RWPE1 (cell line): ENCODE results near the gene WDR18.

Experiments used
- CTCF ChIA-PET: fragments of 350-600 bp; sonication (Branson Sonifier 250); formaldehyde crosslinking; extraction: SDS; loops from one replicate; lab custom pipeline; 2021; lab: Yijun Ruan, JAX
- POLR2A ChIA-PET: fragments of 400-600 bp; formaldehyde crosslinking; extraction: SDS; loops from one replicate; lab custom pipeline; 2020; ENCODE audit warnings: antibody characterized with exemption; ENCODE audit not compliant: low non-redundant PET; lab: Yijun Ruan, JAX
- DNase-seq: peaks from one replicate; pipeline ENCODE4 v3.0.0; 2012; ENCODE audit warnings: low spot score
- H3K27ac ChIP-seq: fragments of 450-650 bp; 2 replicates; pipeline ENCODE4 v1.5.1; 2017
- CTCF ChIP-seq: fragments of 450-650 bp; conservative IDR thresholded peaks from 2 replicates; pipeline ENCODE4 v1.5.1; 2017; ENCODE audit warnings: low read depth, mild to moderate bottlenecking

Gene WDR18

GRCh38 chr19:974564-975257 is 9.4 kb upstream of the WDR18 start:
- ChIA-PET POLR2A (no interaction called here), CTCF (no interaction called here)
- H3K27ac ChIP-seq, result no peak overlapping the region
- no peak for DNase-seq
- no peak for TF ChIP-seq CTCF

- no peak for TF ChIP-seq CTCF
- H3K27ac ChIP-seq, result no peak overlapping the region
- CTCF ChIA-PET, result interaction anchor here (0.6 to 1.2 kb wide), 2 partner anchors 25 to 245 kb away, joined by 3 read pairs; no protein-coding TSS in a partner anchor
- no peak for DNase-seq
- POLR2A ChIA-PET, result no interaction called here
These were observed 7.7 kb upstream of the WDR18 start for GRCh38 chr19:976476-976875.

- ChIA-PET CTCF (interaction anchor here (0.5 to 1.2 kb wide), 3 partner anchors 24 to 244 kb away, joined by 3 to 5 read pairs (median 3); no protein-coding TSS in a partner anchor), POLR2A (no interaction called here)
- TF ChIP-seq CTCF, result no peak
- DNase-seq, result no peak
- H3K27ac ChIP-seq, result no peak overlapping the region
These were observed 7.1 kb upstream of the WDR18 start for GRCh38 chr19:977058-977464.

GRCh38 chr19:979318-979741 is 4.8 kb upstream of the WDR18 start:
- no peak for TF ChIP-seq CTCF
- CTCF ChIA-PET, result no interaction called here
- DNase-seq, result no peak
- POLR2A ChIA-PET, result no interaction called here
- H3K27ac ChIP-seq, result no peak overlapping the region

GRCh38 chr19:980133-980998 is 3.8 kb upstream of the WDR18 start:
- no peak for TF ChIP-seq CTCF
- ChIA-PET CTCF (interaction anchor here (0.6 kb wide), 1 partner anchor 74 kb away, joined by 3 read pairs; no protein-coding TSS in a partner anchor), POLR2A (no interaction called here)

GRCh38 chr19:982567-983170 is 1.5 kb upstream of the WDR18 start:
- ChIA-PET CTCF (interaction anchor here (0.8 to 1.3 kb wide), 6 partner anchors 13 to 63 kb away, joined by 3 to 6 read pairs (median 4); no protein-coding TSS in a partner anchor), POLR2A (no interaction called here)
- H3K27ac ChIP-seq, result peak overlapping the region; percentile 81
- peak; percentile 89 for DNase-seq
- TF ChIP-seq CTCF, result peak; percentile 93

More at GRCh38 chr19:980133-980998, 3.8 kb upstream of the WDR18 start:
- H3K27ac ChIP-seq, result no peak overlapping the region
- DNase-seq, result no peak
